Transverse colon (tissue), 4 donors: ENCODE data around the gene PDIA5. TPM values are rescaled to one million over a fixed set of nuclear protein-coding genes. Genes with fewer than 3 reads are reported as not detected.

ENCODE experiments used
- DNase-seq: peaks from one replicate; pipeline ENCODE4 v3.0.0-alpha.2; 2019
- H3K27ac ChIP-seq, 4 donors: fragments of 200-600 bp; sonication (generic); 2 replicates each; pipeline ENCODE4 v1.5.1; 2016 to 2018; ENCODE audit warnings: inconsistent platforms in 4 of 4
- H3K27me3 ChIP-seq: fragments of 200-600 bp; sonication (generic); 2 replicates; pipeline ENCODE4 v1.5.1; 2017; ENCODE audit warnings: inconsistent platforms
- H3K36me3 ChIP-seq, 4 donors: fragments of 200-600 bp; sonication (generic); 2 replicates each; pipeline ENCODE4 v1.5.1; 2017 to 2019; ENCODE audit warnings: inconsistent platforms in 4 of 4
- H3K4me1 ChIP-seq, 4 donors: fragments of 200-600 bp; sonication (generic); 2 replicates each; pipeline ENCODE4 v1.5.1; 2017 to 2020; ENCODE audit warnings: inconsistent platforms in 4 of 4
- H3K4me3 ChIP-seq, 4 donors: fragments of 200-600 bp; sonication (generic); 1 replicate in 1 of 4; 2 replicates in 3 of 4; pipeline versions ENCODE4 v1.5.1 to v1.6.1; 2017 to 2019; ENCODE audit warnings: inconsistent platforms in 4 of 4
- H3K9me3 ChIP-seq, 2 donors: fragments of 200-600 bp; sonication (generic); 2 replicates each; pipeline ENCODE4 v1.5.1; 2017 to 2019; ENCODE audit warnings: inconsistent platforms in 2 of 2
- EP300 ChIP-seq: sonication (generic); formaldehyde crosslinking; IDR thresholded peaks from one replicate; pipeline ENCODE4 v1.6.1; 2017; ENCODE audit warnings: antibody characterized with exemption, low read depth
- POLR2A ChIP-seq: fragments of 450-650 bp; IDR thresholded peaks from one replicate; pipeline ENCODE4 v1.6.1; 2016; ENCODE audit warnings: antibody characterized with exemption, mild to moderate bottlenecking, moderate library complexity
- POLR2AphosphoS5 ChIP-seq, 3 donors: sonication (generic); formaldehyde crosslinking; IDR thresholded peaks; one replicate each; pipeline ENCODE4 v1.6.1; 2016; ENCODE audit warnings: antibody characterized with exemption in 3 of 3
- WGBS, 2 donors: methylation state at CpG; one replicate each; pipeline ENCODE4 v1.1.5; 2018; ENCODE audit warnings: low coverage in 1 of 2; 5-methylcytosine and 5-hydroxymethylcytosine counted together
- in situ Hi-C, 4 donors: fragments of 200-750 bp; cut with MboI; loops; one replicate each; pipeline versions ENCODE4 v1.15.0 to v1.15.1; 2017; ENCODE audit warnings: low sequenced_read_pairs in 3 of 4, low pct_ligation_motif_present in 1 of 4, low pct_unique_long_range_greater_than_20kb in 1 of 4
- intact Hi-C: fragments of 100-400 bp; cut with DNase I; formaldehyde crosslinking; loops from one replicate; pipeline ENCODE4 v1.15.1; 2023; ENCODE audit warnings: low total_unique reads
- total RNA-seq, 4 donors: library from RNA; depleted of rRNA; stranded (reverse); fragments of >200 nt; gene quantifications; one replicate each; pipeline ENCODE4 v1.1.0, GENCODE V29; 2016
- TF ChIP-seq, protein P1 (sequence below), 5 experiments: fragments of 200-600 bp in 3 of 5; fragments of 450-650 bp in 2 of 5; sonication (generic) in 3 of 5; IDR thresholded peaks; 1 replicate in 2 of 5; 2 replicates in 3 of 5; pipeline ENCODE4 v1.5.1; 2016 to 2017; ENCODE audit warnings: antibody characterized with exemption in 5 of 5, inconsistent platforms in 3 of 5, mild to moderate bottlenecking in 2 of 5, moderate library complexity in 1 of 5

Gene PDIA5
- total RNA-seq, 4 donors from 2014 or later, result 17.3 to 185 (median 65.1) TPM

DNA sequence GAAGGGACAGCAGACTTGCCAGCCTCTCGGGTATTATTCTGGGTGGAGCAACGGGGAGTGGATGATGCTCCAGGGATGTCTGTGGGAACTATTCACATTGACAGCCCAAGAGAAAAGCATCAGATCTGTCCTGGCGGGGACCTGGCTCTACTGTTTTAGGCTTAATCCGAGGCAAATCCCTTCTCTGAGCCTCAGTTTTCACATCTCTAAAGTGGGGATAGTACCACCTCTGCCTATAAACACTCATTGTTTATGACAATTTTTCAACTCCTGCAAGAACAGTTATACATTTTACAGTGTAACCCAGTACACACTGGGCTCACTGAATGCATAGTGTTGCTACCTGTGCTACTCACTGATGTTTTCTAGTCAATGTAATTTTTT is 9.3 kb downstream of the PDIA5 start:
- no peaks in the 10 kb centered on the region for H3K36me3 ChIP-seq
- H3K4me1 ChIP-seq, result peaks cover 17 to 35% (median 28%) of the 10 kb centered on the region in 4 donors
- intact Hi-C loops, result no loop called here
- H3K9me3 ChIP-seq, result no peaks in the 10 kb centered on the region
- H3K27ac ChIP-seq, result peak overlapping the region; percentile 53 to 78 (median 64)
- TF ChIP-seq EP300 (no peak), POLR2AphosphoS5 (IDR thresholded peaks at IDR 0.05) (no peak), POLR2A (no peak)
- TF ChIP-seq, protein P1, sequence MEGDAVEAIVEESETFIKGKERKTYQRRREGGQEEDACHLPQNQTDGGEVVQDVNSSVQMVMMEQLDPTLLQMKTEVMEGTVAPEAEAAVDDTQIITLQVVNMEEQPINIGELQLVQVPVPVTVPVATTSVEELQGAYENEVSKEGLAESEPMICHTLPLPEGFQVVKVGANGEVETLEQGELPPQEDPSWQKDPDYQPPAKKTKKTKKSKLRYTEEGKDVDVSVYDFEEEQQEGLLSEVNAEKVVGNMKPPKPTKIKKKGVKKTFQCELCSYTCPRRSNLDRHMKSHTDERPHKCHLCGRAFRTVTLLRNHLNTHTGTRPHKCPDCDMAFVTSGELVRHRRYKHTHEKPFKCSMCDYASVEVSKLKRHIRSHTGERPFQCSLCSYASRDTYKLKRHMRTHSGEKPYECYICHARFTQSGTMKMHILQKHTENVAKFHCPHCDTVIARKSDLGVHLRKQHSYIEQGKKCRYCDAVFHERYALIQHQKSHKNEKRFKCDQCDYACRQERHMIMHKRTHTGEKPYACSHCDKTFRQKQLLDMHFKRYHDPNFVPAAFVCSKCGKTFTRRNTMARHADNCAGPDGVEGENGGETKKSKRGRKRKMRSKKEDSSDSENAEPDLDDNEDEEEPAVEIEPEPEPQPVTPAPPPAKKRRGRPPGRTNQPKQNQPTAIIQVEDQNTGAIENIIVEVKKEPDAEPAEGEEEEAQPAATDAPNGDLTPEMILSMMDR (IDR thresholded peaks at IDR 0.05), result no peak
- WGBS, 2 donors, result 85 to 100% methylated on average over 2 to 4 of the region's 4 CpGs
- DNase-seq, result no peak
- H3K4me3 ChIP-seq, result no peak overlapping the region
- no peaks in the 10 kb centered on the region for H3K27me3 ChIP-seq
- in situ Hi-C loops, result no loop called here

DNA sequence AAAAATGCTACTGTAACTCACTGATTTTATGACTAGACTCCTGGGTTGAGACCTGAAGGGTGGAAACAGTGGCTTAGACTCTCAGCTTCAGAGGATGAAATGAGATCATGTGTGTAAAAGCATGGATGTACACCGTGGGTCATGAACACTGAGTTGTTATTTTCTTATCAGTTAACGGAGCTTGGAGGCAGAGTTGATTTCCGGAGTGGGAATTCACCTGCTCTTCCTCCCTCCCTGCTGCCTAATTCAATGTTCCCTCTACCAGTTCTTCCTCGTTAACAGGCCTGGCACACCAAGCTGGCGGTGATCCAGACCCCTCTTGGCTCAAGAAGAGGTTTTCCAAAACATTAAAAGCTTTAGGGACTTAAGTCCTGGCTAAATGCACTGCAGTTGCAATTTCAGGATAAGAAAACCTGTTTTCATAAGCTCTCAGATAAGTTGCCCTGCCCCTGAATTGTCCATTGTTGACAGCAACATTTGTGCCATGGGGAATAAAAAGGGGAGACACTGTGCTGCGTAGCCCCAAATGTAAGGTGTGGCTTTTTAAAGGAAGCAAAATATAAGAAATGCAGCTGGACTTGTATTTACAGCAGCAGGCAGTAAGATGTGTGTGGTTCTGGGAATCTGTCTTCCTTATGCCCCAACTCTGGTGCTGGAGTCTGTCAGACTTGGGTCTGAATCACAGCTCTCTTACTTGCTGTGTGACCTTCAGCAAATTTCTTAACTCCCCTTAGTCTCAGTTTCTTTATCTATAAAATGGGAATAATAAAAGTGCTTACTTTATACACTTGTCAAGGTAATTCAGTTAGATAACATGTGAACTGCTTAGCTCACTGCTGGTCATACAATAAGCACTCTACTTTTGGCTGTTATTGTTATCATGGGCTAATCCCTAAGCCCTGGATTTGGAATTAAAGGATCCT is 9.9 kb downstream of the PDIA5 start:
- Histone ChIP-seq H3K27ac (peak overlapping the region; percentile 53 to 78 (median 64)), H3K9me3 (no peaks in the 10 kb centered on the region), H3K4me3 (no peak overlapping the region), H3K36me3 (no peaks in the 10 kb centered on the region), H3K4me1 (peaks cover 15 to 38% (median 28%) of the 10 kb centered on the region in 4 donors), H3K27me3 (no peaks in the 10 kb centered on the region)
- peak; percentile 37 for DNase-seq
- in situ Hi-C loops (no loop called here), intact Hi-C loops (no loop called here)
- TF ChIP-seq, protein P1 (IDR thresholded peaks at IDR 0.05), result no peak
- TF ChIP-seq POLR2AphosphoS5 (IDR thresholded peaks at IDR 0.05), result no peak
- TF ChIP-seq POLR2A, result no peak
- TF ChIP-seq EP300, result no peak
- 19 to 36% methylated on average over 3 to 6 of the region's 6 CpGs for WGBS, 2 donors

DNA sequence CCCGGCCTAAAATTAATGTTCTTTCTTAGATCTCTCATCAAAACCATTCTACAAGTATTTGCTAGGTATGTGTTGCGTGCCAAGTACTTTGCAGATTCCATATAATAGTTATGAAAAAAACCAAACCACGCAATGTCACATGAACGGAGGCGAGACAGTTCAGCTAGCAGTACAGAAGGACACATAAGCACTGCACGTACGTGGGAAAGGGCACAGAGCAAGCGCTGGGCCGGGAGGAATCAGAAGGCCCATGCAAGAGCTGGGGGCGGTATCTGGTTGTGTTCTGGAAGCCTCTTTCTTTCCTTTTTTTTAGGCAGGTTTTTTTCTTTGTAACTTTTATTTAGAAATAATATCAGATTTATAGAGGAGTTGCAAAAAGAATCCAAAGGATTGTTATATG is 11.3 kb downstream of the PDIA5 start:
- Histone ChIP-seq H3K4me1 (peaks cover 28 to 48% (median 39%) of the 10 kb centered on the region in 4 donors), H3K36me3 (no peaks in the 10 kb centered on the region), H3K27me3 (no peaks in the 10 kb centered on the region), H3K27ac (peak overlapping the region; percentile 53 to 78 (median 64)), H3K9me3 (no peaks in the 10 kb centered on the region), H3K4me3 (no peak overlapping the region)
- TF ChIP-seq EP300 (no peak), POLR2AphosphoS5 (IDR thresholded peaks at IDR 0.05) (no peak), POLR2A (no peak)
- TF ChIP-seq, protein P1 (IDR thresholded peaks at IDR 0.05), result no peak
- 89 to 97% methylated on average over 10 of the region's 10 CpGs for WGBS, 2 donors
- DNase-seq, result no peak
- intact Hi-C loops, result no loop called here
- in situ Hi-C loops, result no loop called here

DNA sequence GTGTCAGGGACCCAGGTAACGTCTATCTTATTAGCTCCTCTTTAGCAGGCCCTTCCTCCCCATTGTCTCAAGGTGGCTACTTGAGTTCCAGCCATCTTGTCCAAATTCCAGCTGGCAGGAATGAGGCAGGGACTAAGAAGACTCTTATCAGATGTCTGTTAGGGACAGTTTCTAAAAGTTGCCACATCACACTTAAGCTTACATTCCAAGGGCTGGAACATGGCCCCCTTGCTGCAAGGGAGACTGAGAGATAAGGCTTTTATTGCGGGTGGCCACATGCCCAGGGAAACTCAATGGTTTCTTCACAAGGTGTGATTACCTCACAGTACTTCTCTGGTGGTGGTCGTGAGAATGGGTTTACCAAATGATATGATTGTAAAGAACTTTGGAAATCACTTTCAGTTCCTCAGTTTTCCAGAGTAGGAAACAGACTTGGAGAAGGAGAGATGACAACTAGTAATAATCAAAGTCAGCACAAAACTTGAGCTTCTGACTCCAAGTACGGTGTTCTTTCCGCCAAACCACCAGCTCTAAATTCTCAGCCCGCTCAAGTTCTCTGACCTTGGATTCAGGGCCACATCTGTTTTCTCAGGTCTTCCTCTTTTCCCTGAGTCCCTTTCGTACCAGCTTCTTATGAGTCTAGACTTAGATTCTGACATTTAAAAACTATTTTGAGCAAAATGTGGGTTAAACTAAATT is 14.2 kb downstream of the PDIA5 start:
- peak overlapping the region; percentile 44 to 64 (median 56) for H3K27ac ChIP-seq
- WGBS, 2 donors, result 75 to 76% methylated on average over 5 to 7 of the region's 7 CpGs
- H3K27me3 ChIP-seq, result no peaks in the 10 kb centered on the region
- H3K4me3 ChIP-seq, result no peak overlapping the region
- DNase-seq, result no peak
- H3K36me3 ChIP-seq, result no peaks in the 10 kb centered on the region
- peaks cover 46 to 72% (median 56%) of the 10 kb centered on the region in 4 donors for H3K4me1 ChIP-seq
- intact Hi-C loops, result no loop called here
- in situ Hi-C loops, result no loop called here
- TF ChIP-seq POLR2A, result no peak
- TF ChIP-seq, protein P1 (IDR thresholded peaks at IDR 0.05), result no peak
- TF ChIP-seq EP300, result no peak
- no peak for TF ChIP-seq POLR2AphosphoS5 (IDR thresholded peaks at IDR 0.05)
- no peaks in the 10 kb centered on the region for H3K9me3 ChIP-seq
